ELR (cell line): Measurements from ENCODE around the gene ACTL6A.
"Not testable (repeated sequence)": the region's sequence is repeated elsewhere in the genome, so short reads cannot be mapped to it uniquely, and the experiment has no call there.

Experiments
- DNase-seq: peaks from one replicate; pipeline ENCODE4 v3.0.0-alpha.2; 2015; ENCODE audit warnings: low read depth

The ACTL6A gene

GRCh38 chr3:179562591-179563270 lies at the start of gene ACTL6A:
Gene ACTL6A (plus strand): TSS chr3:179562926. CDS start chr3:179563093, 167 bp downstream.
- DNase-seq = peak; percentile 100

DNA sequence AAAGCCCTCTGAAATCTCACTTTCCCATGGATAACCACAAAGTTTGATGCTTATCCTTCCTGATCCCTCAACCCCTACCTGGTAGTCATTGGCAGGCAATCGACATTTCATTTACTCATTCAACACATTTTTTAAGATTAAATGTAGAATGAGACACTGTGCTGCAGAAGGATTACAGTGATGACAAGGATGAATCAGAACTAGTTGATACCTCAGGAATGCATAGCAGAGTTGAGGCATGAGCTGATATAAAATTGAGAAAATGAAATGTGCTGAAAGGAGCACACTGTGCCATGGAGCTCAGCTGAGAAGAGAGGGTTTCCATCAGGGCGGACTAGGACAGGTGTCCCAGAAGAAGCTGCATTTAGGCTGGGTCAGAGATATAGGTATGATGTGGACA lies 48.9 kb upstream of the ACTL6A start:
- peak; percentile 46 for DNase-seq

GRCh38 chr3:179516461-179517251 lies 46.1 kb upstream of the ACTL6A start:
- not testable (repeated sequence) for DNase-seq

GRCh38 chr3:179526482-179526881 lies 36.2 kb upstream of the ACTL6A start:
- no peak for DNase-seq

DNA sequence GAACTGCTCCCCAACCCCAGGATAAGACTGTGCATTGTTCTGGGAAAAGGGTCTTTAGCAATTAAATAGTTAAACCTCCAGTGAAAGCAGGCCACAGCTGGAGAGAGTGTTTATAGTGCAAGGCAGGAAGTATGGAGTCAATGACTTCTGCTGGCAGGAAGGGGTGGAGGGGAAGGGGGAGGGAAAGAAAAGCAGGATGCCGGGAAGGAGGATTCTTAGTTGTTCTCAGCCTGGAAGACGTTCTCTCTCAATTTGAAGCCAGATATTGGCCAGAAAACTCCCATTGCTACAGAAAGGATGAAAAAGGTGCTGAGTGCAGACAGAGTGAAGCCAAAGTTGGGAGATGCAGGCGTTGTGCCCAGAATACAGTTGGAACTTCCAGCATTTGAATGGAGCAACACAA lies 35.7 kb upstream of the ACTL6A start:
- peak; percentile 76 for DNase-seq

GRCh38 chr3:179528772-179529171 lies 34.0 kb upstream of the ACTL6A start:
- DNase-seq = peak; percentile 63

- no peak for DNase-seq
These were observed 31.1 kb upstream of the ACTL6A start for GRCh38 chr3:179531576-179531975.

- no peak for DNase-seq
These were observed 29.5 kb upstream of the ACTL6A start for GRCh38 chr3:179533274-179533673.

GRCh38 chr3:179536256-179536655 lies 26.5 kb upstream of the ACTL6A start:
- DNase-seq = no peak

GRCh38 chr3:179541094-179541493 lies 21.6 kb upstream of the ACTL6A start:
- no peak for DNase-seq

DNA sequence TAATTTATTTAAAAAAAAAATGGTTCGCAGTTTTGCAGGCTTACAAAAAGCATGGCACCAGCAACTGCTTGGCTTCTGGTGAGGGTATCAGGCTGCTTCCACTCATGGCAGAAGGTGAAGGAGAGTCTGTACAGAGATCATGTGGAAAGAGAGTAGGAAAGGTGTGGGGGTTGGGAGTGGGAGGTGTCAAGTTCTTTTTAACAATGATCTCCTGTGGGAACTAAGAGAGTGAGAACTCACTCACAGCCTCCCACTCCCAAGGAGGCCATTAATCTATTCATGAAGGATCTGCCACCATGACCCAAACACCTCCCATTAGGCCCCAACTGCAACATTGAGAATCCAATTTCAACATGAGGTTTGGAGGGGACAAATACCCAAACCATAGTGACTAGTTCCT lies 21.1 kb upstream of the ACTL6A start:
- no peak for DNase-seq

DNA sequence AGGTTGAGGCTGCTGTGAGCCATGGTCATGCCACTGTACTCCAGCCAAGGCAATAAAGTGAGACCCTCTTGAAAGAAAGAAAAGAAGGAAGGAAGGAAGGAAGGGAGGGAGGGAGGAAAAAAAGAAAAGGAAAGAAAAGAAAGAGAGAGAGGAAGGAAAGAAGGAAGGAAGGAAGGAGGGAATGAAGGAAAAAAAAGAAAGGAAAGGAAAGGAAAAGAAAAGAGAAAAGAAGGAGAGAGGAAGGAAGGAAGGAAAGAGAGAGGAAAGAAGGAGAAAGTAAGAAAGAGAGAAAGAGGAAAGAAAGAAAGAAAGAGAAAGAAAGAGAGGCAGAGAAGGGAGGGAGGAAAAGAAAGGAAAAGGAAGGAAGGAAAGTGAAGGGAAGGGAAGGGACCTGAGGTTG lies 20.4 kb upstream of the ACTL6A start:
- DNase-seq = no peak

- DNase-seq = peak; percentile 93
These were observed 17.6 kb upstream of the ACTL6A start for GRCh38 chr3:179544981-179545645.

DNA sequence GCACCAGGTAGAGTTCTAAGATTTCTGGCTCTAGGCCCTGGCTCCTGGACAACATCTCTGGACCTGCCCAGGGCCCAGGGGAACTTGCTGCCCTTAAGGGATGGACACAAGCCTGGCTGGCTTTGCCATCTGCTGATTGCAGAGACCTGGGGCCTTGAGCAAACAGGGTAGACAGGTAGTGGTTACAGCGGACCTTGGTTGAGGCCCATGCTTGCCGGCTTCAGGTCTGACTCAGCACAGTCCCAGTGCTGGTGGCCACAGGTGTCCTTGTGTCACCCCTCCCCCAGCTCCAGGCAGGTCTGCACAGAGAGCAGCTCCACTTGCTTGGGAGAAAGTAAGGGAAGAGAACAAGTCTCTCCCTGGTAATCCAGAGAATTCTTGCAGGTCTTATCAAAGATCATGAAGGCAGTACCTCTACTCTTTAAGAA lies 15.9 kb upstream of the ACTL6A start:
- DNase-seq = no peak

DNA sequence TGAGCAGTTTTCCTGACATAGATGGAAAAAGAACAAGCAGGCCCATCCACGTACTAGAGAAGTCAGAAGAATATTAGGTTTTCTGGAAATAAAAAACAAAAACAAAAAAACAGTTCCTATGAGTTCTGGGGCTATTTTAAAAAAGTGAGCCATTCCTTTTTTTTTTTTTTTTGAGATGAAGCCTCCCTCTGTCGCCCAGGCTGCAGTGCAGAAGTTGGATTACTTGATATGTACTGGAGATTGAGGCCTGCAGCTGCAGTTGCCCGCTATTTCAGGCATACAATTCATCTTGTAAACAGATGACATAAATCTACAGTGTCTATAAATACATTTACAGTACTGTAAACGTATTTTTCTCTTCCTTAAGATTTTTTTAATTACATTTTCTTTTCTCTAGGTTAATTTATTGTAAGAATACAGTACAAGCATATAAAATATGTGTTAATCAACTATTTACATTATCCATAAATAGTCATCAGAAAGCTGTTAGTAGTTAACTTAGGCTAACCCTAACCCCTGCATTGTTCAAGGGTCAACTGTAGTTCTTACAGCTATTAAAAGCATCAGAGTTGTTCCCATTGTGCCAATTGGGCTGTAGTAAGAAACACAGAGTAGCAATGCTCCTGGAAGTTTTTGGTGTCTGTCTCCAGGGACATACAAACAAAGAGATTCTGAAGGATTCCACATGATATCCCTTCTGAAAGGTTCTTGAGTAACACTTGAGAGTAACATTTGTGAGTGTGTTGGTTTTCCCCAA lies 11.2 kb upstream of the ACTL6A start:
- DNase-seq = no peak

DNA sequence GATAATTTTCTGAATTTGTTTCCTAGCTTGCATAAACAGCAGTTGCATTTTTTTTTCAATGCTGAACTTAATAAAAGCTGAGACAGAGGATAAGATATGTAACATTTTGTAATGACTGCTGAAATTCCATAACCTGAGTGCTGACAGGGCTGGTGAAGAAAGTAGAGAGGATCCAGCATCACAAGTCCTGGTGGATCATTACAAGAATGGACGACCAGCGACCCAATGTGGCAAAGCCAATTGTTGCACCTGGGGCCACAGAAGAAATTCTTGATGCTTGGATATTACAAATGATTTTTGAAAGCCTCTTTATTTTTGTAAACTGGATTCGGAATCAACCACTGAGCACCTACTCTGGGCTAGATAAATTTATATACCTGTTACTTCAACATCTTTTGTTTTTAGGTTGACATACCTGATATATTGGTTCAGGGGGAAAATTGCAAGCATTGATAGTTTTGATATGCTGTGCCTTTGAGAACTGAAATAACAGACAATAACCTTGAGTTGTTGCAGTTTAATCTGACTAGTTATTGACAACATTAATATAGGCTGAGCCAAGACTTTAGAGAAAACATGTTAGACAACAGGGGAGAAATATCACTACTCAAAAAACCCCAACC lies 3.9 kb upstream of the ACTL6A start:
- peak; percentile 82 for DNase-seq

- peak; percentile 17 for DNase-seq
These were observed 1.9 kb upstream of the ACTL6A start for GRCh38 chr3:179560791-179561190.

- peak; percentile 89 for DNase-seq
These were observed 601 bp downstream of the ACTL6A start for GRCh38 chr3:179563271-179563783.

- DNase-seq = peak; percentile 10
These were observed 2.8 kb downstream of the ACTL6A start for GRCh38 chr3:179565496-179565895.

DNA sequence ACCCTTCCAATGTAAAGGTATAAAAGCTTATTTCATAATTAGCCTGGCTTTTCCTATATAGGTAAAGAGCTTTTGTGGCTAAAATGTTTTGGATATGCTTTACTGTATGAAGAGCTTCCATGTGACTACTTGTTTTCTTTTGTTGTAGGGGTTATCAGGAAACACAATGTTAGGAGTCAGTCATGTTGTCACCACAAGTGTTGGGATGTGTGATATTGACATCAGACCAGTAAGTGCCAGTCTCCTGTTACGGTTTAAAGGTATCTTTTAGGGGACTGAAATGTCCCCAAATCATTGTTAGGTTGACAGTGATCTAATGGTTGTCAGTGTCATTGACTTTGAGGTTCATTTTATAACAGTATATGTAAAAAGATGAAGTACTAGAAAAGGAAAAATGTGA lies 18.3 kb downstream of the ACTL6A start:
- no peak for DNase-seq

- no peak for DNase-seq
These were observed 26.4 kb downstream of the ACTL6A start for GRCh38 chr3:179589143-179589542.
